K562 (cell line): ENCODE measurements around the gene P2RX3. TPM values are rescaled to one million over a fixed set of nuclear protein-coding genes. Genes with fewer than 3 reads are reported as not detected.
A peak's percentile ranks its signal among the peaks of the same experiment; 100 is the strongest.

Experiments
- CXXC5 ChIP-seq: fragments of 250-450 bp; sonication (Bioruptor Pico); IDR thresholded peaks from 2 replicates; pipeline ENCODE4 v1.8.0; 2022; ENCODE audit warnings: inconsistent platforms, mild to moderate bottlenecking, moderate library complexity
- ELF2 ChIP-seq: fragments of 250-450 bp; sonication (Bioruptor Pico); IDR thresholded peaks from 2 replicates; pipeline ENCODE4 v1.5.0; 2021; ENCODE audit warnings: mild to moderate bottlenecking
- ESRRA ChIP-seq: fragments of 450-650 bp; IDR thresholded peaks from 2 replicates; pipeline ENCODE4 v1.6.1; 2014; ENCODE audit warnings: low read depth, mild to moderate bottlenecking, moderate library complexity, borderline replicate concordance
- GABPA ChIP-seq: fragments of 200-800 bp; sonication (Bioruptor generic); conservative IDR thresholded peaks from 2 replicates; pipeline ENCODE4 v1.6.1; 2016; ENCODE audit warnings: low read depth, missing genetic modification characterization, missing compliant biosample characterization
- MTA3 ChIP-seq: fragments of 450-650 bp; formaldehyde crosslinking; IDR thresholded peaks from 2 replicates; pipeline ENCODE4 v1.6.1; 2017; ENCODE audit warnings: mild to moderate bottlenecking, borderline replicate concordance
- NFRKB ChIP-seq: fragments of 450-650 bp; IDR thresholded peaks from 2 replicates; pipeline ENCODE4 v1.6.1; 2016; ENCODE audit warnings: low read depth
- NR2C1 ChIP-seq, 2 experiments: fragments of 450-650 bp; IDR thresholded peaks; 2 replicates each; pipeline ENCODE4 v1.6.1; 2017; ENCODE audit warnings: mild to moderate bottlenecking in 2 of 2, antibody characterized with exemption in 1 of 2, inconsistent platforms in 1 of 2, missing compliant biosample characterization in 1 of 2, missing genetic modification characterization in 1 of 2
- NR2C2 ChIP-seq, 2 experiments: fragments of 200-800 bp in 1 of 2; sonication (Bioruptor generic) in 1 of 2; sonication (generic) in 1 of 2; formaldehyde crosslinking in 1 of 2; IDR thresholded peaks; 2 replicates each; pipeline versions ENCODE4 v1.6.1 to v1.8.0; 2016 to 2022; ENCODE audit warnings: mild to moderate bottlenecking in 1 of 2, missing compliant biosample characterization in 1 of 2, missing genetic modification characterization in 1 of 2, missing genetic modification reagents in 1 of 2
- RCOR1 ChIP-seq, 2 experiments: IDR thresholded peaks; 2 replicates each; pipeline ENCODE4 v1.6.1; 2012; ENCODE audit warnings: low read depth in 2 of 2, low read length in 2 of 2, borderline replicate concordance in 1 of 2, improper control_type of control experiment in 1 of 2
- SREBF2 ChIP-seq: sonication (generic); formaldehyde crosslinking; IDR thresholded peaks from 2 replicates; pipeline ENCODE4 v1.4.0; 2020; ENCODE audit warnings: mild to moderate bottlenecking, missing genetic modification reagents
- TEAD2 ChIP-seq: fragments of 450-650 bp; IDR thresholded peaks from 2 replicates; pipeline ENCODE4 v1.6.1; 2016; ENCODE audit warnings: missing genetic modification characterization, control low read depth, missing compliant biosample characterization
- ZNF444 ChIP-seq: fragments of 250-450 bp; sonication (Bioruptor Pico); IDR thresholded peaks from 2 replicates; pipeline ENCODE4 v1.4.0; 2020; ENCODE audit warnings: mild to moderate bottlenecking, moderate library complexity
- ZNF644 ChIP-seq: fragments of 200-800 bp; sonication (Bioruptor generic); IDR thresholded peaks from 2 replicates; pipeline ENCODE4 v1.6.1; 2016; ENCODE audit warnings: low read depth, missing genetic modification characterization, missing compliant biosample characterization
- polyA plus RNA-seq, 8 experiments: library from polyadenylated mRNA; depleted of rRNA in 4 of 8; stranded (reverse) in 5 of 8; unstranded in 3 of 8; fragments of >200 nt; fragmentation: Nextera tagmentation in 2 of 8; fragmentation: Illumina TruSeq in 1 of 8; extraction: Ambion mirVana in 2 of 8; extraction: Trizol in 1 of 8; gene quantifications; 2 replicates each; pipeline versions ENCODE4 v1.2.1 to v1.2.3, GENCODE V29; 2011 to 2014; ENCODE audit warnings: inconsistent platforms in 1 of 8, missing spikeins in 1 of 8
- total RNA-seq, 7 experiments: library from RNA; depleted of rRNA in 6 of 7; stranded (reverse); fragments of >200 nt in 6 of 7; fragmentation: Illumina TruSeq in 2 of 7; extraction: Trizol in 2 of 7; gene quantifications; 2 replicates each; pipeline versions ENCODE4 v1.2.1 to v1.2.3, GENCODE V29; 2011 to 2021; ENCODE audit warnings: low replicate concordance in 1 of 7
- TF ChIP-seq, protein P1 (sequence below), 2 experiments: fragments of 450-650 bp; IDR thresholded peaks; 2 replicates each; pipeline ENCODE4 v1.6.1; 2018; ENCODE audit warnings: mild to moderate bottlenecking in 2 of 2, low read depth in 1 of 2; ENCODE audit not compliant: partially characterized antibody in 2 of 2

P2RX3 gene
- total and polyA plus RNA-seq, 9 of the 15 experiments (the other 6 are each of a cell fraction or from before 2014, with no cell fraction given) = not detected

DNA sequence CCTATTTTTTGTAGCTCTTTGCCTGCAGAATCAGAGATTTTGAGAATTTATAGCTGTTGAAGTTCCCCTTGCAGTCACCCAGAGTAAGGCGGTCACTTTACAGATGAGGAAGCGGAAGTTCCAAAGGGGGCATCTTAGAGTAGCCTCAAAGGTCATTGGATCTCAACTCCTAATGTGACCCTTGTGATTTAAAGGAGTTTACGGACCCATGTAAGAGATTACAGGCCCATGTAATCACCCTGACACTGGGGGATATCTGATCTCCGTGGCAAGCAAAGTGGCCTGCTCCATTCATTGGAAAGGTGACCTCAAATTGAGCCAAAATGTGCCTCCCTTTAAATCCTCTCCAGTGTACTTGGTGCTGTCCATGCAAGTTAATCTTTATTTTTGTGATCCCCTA lies 15.7 kb downstream of the P2RX3 start (continued):
- peak in 1 of 2 experiments; percentile 78; a peak in 2 of 4 replicates for TF ChIP-seq RCOR1 (IDR thresholded peaks at IDR 0.05; ENCODE audit: borderline replicate concordance in 1 of 2, low read depth in 2 of 2, low read length in 2 of 2)
- 0 out of 2 replicates have a peak, but pooled peaks have one; percentile 12 for TF ChIP-seq MTA3
- TF ChIP-seq NFRKB = no peak
- TF ChIP-seq SREBF2 = no peak
- TF ChIP-seq ESRRA = peak; percentile 88
- peak; percentile 76 for TF ChIP-seq GABPA (tag)
- peak; percentile 64; the same call in 1 of the 2 replicates for TF ChIP-seq NR2C1 (IDR thresholded peaks at IDR 0.05)
- TF ChIP-seq NR2C1 (tag; IDR thresholded peaks at IDR 0.05) = peak; percentile 71
- TF ChIP-seq, protein P1, sequence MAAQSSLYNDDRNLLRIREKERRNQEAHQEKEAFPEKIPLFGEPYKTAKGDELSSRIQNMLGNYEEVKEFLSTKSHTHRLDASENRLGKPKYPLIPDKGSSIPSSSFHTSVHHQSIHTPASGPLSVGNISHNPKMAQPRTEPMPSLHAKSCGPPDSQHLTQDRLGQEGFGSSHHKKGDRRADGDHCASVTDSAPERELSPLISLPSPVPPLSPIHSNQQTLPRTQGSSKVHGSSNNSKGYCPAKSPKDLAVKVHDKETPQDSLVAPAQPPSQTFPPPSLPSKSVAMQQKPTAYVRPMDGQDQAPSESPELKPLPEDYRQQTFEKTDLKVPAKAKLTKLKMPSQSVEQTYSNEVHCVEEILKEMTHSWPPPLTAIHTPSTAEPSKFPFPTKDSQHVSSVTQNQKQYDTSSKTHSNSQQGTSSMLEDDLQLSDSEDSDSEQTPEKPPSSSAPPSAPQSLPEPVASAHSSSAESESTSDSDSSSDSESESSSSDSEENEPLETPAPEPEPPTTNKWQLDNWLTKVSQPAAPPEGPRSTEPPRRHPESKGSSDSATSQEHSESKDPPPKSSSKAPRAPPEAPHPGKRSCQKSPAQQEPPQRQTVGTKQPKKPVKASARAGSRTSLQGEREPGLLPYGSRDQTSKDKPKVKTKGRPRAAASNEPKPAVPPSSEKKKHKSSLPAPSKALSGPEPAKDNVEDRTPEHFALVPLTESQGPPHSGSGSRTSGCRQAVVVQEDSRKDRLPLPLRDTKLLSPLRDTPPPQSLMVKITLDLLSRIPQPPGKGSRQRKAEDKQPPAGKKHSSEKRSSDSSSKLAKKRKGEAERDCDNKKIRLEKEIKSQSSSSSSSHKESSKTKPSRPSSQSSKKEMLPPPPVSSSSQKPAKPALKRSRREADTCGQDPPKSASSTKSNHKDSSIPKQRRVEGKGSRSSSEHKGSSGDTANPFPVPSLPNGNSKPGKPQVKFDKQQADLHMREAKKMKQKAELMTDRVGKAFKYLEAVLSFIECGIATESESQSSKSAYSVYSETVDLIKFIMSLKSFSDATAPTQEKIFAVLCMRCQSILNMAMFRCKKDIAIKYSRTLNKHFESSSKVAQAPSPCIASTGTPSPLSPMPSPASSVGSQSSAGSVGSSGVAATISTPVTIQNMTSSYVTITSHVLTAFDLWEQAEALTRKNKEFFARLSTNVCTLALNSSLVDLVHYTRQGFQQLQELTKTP (IDR thresholded peaks at IDR 0.05; ENCODE audit: low read depth in 1 of 2, partially characterized antibody in 2 of 2) = no peak
- TF ChIP-seq ELF2 (CRISPR knock-in tag) = no peak
- no peak for TF ChIP-seq ZNF444 (CRISPR knock-in tag)
- no peak for TF ChIP-seq ZNF644 (tag)
- TF ChIP-seq TEAD2 = no peak
- TF ChIP-seq CXXC5 (CRISPR knock-in tag) = peak; percentile 38; the same call in 1 of the 2 replicates
- no peak for TF ChIP-seq NR2C2 (CRISPR knock-in tag; IDR thresholded peaks at IDR 0.05)
- TF ChIP-seq NR2C2 (tag; IDR thresholded peaks at IDR 0.05) = peak; percentile 71
- TF ChIP-seq, all 486 proteins: peak for 18
